ENCODE measurements around the gene RBBP8.
A peak's percentile ranks its signal among the peaks of the same experiment; 100 is the strongest.
"Not testable (repeated sequence)": the region's sequence is repeated elsewhere in the genome, so short reads cannot be mapped to it uniquely, and the experiment has no call there.

RBBP8 gene

GRCh38 chr18:22946217-22946616 lies 13.1 kb downstream of the RBBP8 start:
- DNase-seq, result no peak

GRCh38 chr18:22946846-22947245 lies 13.7 kb downstream of the RBBP8 start:
- DNase-seq, result no peak

GRCh38 chr18:22951823-22952222 lies 18.7 kb downstream of the RBBP8 start:
- no peak for DNase-seq

DNA sequence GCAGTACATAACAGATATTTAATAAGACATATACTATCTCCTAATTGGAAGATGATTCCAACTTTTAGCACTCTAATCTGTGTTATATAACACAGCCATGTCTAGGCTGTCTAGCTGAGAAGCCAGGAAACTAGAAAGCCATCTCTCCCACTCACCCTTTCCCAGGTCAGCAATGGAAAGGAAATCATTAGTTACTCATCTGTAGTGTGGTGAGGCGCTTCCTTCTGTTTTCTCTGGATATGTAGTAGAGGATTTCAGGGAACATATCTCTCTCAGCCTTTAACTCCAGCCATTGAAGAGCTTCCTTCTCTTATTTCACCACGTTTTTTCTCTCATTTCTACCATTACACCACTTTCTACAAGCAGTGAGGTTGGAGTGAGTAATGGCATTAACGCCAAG lies 19.4 kb downstream of the RBBP8 start:
- no peak for DNase-seq

GRCh38 chr18:22953982-22954381 lies 20.9 kb downstream of the RBBP8 start:
- not testable (repeated sequence) for DNase-seq

- DNase-seq, result no peak
Observed at GRCh38 chr18:22956226-22956625, 23.1 kb downstream of the RBBP8 start.

DNA sequence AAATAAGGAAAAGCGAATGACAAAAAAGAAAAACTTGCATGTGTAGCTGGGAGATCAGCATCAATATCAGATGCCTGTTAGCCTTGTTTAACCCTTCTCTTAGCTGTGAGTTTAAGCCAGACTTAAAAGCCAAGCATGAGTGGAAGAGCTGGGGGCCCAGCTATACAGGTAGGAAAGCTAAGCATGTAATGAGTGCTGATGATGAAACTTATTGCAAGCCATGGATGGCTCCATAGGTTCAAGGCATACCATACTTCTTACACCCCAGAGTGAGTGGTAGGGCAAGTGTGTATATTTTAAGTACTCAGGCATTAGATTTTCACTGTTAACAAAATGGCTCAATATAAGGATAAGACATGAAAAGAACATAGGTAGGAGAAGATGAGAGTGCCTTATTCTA lies 28.0 kb downstream of the RBBP8 start:
- no peak for DNase-seq

- DNase-seq, result no peak
Observed at GRCh38 chr18:22962004-22962403, 28.9 kb downstream of the RBBP8 start.

- DNase-seq, result no peak
Observed at GRCh38 chr18:22964116-22964515, 31.0 kb downstream of the RBBP8 start.

DNA sequence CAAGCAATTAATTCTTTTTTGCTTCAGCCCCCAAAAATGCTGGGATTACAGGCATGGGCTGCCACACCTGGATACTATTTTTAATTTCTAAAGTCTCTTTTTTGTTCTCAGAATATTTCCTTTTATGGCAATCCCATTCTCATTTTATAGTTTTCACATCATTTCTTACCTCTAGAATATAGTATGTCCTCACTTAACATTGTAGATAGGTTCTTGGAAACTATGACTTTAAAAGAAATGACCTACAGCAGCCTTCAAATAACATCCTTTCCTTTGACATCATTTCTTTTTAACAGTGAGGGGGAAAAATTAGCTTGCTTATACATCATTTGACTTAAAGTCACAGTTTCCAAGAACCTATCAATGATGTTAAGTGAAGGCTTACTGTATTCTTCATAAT lies 31.6 kb downstream of the RBBP8 start:
- no peak for DNase-seq

- no peak for DNase-seq
Observed at GRCh38 chr18:22971038-22971437, 37.9 kb downstream of the RBBP8 start.

- no peak for DNase-seq
Observed at GRCh38 chr18:22974001-22974400, 40.9 kb downstream of the RBBP8 start.

DNA sequence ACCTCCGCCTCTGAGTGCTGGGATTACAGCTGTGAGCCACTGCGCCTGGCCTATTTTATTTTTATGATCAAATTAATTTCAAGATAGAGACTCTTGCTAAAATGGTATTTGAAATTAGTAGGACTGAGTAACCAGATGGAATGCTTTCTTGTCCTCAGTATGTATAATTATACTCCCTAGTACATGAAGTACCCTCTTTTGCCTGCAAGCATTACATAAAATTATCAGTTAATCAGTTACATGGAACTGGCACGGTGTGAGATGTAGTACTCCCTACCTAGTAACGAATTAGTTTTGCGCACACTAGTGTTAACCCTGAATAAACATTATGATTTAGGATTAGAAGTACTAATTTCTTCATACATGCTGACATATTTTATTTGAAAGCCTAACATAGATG lies 41.6 kb downstream of the RBBP8 start:
- no peak for DNase-seq

- no peak for DNase-seq
Observed at GRCh38 chr18:22975508-22975907, 42.4 kb downstream of the RBBP8 start.

GRCh38 chr18:22977847-22978701 lies 44.9 kb downstream of the RBBP8 start:
- no peak for DNase-seq

GRCh38 chr18:22980394-22980793 lies 47.3 kb downstream of the RBBP8 start:
- DNase-seq, result no peak

DNA sequence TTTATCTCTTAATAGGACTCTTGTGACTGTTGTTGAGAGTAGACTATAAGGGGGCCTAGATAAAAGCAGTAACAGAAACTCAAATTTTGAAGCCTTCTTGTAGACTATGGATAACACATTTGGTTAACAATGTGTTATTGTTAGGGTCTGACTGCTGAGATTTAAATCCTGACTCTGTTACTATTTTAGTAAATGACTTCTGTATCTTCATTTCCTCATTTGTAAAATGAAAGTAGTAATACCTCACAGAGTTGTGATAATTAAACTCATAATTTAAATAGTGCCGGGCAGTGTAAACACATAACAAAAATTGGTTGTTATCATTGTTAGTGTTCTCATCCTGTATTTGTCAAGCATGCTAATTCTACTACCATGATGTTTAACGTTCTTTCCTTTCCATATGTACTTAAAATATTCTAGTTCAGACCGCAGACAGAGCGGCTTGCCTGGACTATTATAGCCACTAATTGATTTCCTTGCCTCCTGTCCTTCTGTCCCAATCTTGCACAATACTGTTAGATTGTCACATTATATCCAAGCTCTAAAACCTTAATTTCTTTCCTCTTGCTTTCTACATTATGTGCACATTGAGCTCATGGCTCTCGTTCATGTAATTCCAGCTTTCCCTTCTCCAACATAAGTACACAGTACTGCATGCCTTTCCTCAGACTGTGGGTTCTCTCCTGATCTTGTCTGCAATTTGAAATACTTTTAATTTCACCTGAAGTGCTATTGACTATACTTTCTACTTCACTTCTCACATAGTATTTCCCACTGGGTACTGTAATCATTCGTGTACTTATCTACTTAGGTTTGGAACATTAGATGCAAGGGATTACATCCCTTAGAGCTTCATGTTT lies 48.4 kb downstream of the RBBP8 start:
- no peak for DNase-seq

- peak in 1 of 2 experiments; percentile 21 for DNase-seq
Observed at GRCh38 chr18:22983175-22983574, 50.0 kb downstream of the RBBP8 start.

DNA sequence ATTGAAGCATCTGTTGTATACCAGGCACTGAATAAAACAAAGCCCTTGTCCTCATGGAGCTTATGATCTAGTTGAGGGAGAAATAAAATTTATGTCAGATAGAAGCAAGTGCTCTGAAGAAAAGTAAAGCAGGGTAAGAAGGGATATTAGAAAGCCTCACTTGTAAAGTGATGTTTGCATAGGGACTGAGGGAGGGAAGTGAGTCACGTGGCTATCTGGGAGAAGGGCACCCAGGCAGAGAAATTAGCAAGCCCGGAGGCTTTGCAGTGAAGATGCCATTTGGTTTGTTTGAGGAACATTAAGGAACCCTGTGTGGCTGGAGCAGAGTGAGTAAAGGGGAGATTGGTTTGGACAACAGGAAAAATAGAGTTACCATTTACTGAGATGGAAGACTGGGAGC lies 52.1 kb downstream of the RBBP8 start:
- DNase-seq, result no peak

DNA sequence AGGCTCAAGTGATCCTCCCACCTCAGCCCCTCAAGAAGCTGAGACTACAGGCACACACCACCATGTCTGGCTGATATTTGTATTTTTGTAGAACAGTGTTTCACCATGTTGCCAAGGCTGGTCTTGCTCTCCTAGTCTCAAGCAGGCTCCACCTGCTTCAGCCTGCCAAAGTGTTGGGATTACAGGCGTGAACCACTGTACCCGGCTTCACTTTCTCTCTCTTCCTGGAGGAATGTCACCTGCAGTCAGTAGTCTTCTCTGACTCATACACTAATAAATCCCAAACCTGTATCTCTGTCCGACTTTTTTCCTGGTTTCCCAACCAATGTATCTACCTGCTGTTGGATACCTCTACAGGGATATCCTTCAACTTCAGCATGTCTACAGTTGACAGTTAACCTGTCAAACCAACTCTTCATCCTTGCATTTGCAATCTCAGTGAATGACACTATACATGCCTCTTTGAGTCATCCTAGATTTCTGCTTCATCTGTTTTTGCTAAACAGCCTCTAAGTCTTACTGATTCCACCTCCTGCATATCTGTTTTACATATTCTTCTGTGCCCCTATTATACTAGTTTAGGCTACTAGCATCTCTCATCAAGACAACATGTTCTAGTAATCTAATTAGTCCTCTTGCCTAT lies 54.5 kb downstream of the RBBP8 start:
- DNase-seq, result no peak

DNA sequence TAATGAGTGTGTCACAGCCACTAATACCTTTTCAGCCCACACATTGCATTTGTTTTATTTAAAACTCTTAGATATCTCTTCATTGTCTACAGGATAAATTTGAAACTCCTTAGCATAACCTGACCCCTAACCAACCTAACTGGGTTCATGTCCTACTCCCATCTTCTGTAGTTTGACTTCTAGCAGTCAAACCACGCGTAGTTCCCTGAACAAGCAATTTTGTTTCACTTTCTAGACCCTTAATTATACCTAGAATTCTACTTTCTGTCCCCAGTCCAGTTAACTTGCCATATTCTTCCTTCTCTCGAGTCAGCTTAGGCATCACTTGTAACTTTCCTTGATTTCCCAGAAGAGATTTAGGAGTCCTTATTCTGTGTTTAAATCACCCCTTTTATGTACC lies 55.1 kb downstream of the RBBP8 start:
- DNase-seq, result no peak

- DNase-seq, result no peak
Observed at GRCh38 chr18:22998344-22998743, 65.2 kb downstream of the RBBP8 start.

DNA sequence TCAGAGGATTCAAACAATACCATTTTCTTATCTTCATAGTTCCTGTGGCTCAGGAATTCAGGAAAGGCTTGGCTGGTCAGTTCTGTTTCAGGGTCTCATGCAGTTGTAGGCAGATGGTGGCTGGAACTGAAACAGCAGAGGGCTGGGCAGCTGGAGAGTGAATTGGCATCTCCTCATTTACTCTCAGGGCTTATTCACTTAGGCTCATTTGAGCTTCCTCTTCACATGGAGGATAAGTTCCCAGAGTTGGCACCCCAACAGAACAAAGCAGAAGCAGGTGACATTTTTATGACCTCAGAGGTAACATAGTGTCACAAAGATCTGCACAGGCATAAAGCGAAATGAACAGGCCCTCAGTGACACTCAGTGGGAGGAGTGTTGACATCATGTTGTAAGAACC lies 66.1 kb downstream of the RBBP8 start:
- DNase-seq, result peak in 1 of 2 experiments; percentile 36

DNA sequence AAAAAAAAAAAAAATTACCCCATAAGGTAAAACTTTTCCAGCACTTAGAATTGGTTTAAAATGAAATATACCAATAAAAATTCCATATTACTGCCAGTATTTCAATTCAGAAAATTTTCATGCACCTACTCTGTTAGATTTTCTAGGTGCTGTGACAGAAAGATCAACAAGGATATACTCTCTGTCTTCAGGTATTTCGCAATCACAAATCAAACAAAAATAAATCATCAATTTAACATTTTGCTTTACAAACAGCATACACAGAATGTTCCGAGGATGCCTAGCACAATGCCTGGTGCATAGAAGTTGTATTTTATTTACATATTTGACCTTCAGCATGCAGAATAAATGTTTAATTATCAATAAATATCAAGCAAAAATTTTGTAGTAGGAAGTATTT lies 66.5 kb downstream of the RBBP8 start:
- DNase-seq, result no peak

Data from NCI-H524 (cell line).